GM21526 (cell line): ENCODE measurements around the gene GSPT1.
"Not testable (repeated sequence)": the region's sequence is repeated elsewhere in the genome, so short reads cannot be mapped to it uniquely, and the experiment has no call there.

Experiments
- ATAC-seq: cut with Tn5 transposase; IDR thresholded peaks from one replicate; pipeline ENCODE4 v1.9.1; 2021; ENCODE audit warnings: moderate library complexity; ENCODE audit not compliant: unreplicated experiment, low FRiP score

GSPT1 gene

DNA sequence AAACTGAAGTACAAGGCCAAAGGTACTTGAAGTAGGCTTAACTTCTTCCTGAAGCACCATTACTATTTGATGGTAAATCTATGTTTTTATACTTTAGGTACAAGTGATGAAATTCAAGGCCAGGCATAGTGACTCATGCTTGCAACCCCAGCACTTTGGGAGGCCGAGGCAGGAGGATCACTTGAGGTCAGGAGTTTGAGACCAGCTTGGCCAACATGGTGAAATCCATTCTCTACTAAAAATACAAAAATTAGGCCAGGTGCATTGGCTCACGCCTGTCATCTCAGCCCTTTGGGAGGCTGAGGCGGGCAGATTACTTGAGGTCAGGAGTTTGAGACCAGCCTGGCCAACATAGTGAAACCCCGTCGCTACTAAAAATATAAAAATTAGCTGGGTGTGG is 92.1 kb downstream of the GSPT1 start:
- ATAC-seq = not testable (repeated sequence)

DNA sequence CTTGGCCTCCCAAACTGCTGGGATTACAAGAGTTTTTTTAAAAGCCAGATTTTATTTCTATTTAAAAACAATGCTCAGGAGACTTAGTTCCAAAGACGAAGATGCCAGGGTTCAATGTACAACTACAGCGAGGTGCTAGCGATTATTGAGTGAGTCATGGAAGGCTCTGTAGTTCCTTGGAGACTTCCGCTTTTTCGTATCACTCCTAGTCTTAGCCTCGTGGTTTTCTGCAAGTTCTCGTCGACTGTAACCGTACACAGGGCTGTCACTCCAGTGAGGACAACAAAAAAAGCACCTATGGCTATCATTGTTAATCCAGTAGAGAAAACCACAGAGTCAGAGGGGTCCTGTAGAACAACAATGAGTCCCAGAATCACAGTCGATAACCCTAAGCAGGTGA is 96.0 kb downstream of the GSPT1 start:
- ATAC-seq = no peak

DNA sequence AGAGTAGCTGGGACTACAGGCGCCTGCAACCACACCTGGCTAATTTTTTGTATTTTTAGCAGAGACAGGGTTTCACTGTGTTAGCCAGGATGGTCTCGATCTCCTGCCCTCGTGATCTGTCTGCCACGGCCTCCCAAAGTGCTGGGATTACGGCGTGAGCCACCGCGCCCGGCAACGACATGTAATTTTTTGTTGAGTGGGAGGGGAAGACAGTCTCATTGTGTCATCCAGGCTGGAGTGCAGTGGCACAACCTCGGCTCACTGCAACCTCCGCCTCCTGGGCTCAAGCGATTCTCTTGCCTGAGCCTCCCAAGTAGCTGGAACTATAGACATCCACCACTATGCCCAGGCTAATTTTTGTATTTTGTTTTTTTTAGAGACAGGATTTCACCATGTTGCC is 96.8 kb downstream of the GSPT1 start:
- not testable (repeated sequence) for ATAC-seq
